Measurements from ENCODE around the gene TMEM145. TPM values are rescaled to one million over a fixed set of nuclear protein-coding genes. Genes with fewer than 3 reads are reported as not detected.

TMEM145 gene
- total and polyA plus RNA-seq, 9 of the 15 experiments (the other 6 are each of a cell fraction or from before 2014, with no cell fraction given) = 0.80 to 5.5 (median 1.9) TPM; not detected in 3

GRCh38 chr19:42290523-42291434 is 22.3 kb upstream of the TMEM145 start (continued):
- no peak for TF ChIP-seq TFE3 (CRISPR knock-in tag; IDR thresholded peaks at IDR 0.05)
- TF ChIP-seq, protein P1, sequence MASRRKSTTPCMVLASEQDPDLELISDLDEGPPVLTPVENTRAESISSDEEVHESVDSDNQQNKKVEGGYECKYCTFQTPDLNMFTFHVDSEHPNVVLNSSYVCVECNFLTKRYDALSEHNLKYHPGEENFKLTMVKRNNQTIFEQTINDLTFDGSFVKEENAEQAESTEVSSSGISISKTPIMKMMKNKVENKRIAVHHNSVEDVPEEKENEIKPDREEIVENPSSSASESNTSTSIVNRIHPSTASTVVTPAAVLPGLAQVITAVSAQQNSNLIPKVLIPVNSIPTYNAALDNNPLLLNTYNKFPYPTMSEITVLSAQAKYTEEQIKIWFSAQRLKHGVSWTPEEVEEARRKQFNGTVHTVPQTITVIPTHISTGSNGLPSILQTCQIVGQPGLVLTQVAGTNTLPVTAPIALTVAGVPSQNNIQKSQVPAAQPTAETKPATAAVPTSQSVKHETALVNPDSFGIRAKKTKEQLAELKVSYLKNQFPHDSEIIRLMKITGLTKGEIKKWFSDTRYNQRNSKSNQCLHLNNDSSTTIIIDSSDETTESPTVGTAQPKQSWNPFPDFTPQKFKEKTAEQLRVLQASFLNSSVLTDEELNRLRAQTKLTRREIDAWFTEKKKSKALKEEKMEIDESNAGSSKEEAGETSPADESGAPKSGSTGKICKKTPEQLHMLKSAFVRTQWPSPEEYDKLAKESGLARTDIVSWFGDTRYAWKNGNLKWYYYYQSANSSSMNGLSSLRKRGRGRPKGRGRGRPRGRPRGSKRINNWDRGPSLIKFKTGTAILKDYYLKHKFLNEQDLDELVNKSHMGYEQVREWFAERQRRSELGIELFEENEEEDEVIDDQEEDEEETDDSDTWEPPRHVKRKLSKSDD (conservative IDR thresholded peaks at IDR 0.05; ENCODE audit: low read length) = no peak
- TF ChIP-seq SRF (CRISPR knock-in tag; IDR thresholded peaks at IDR 0.05) = no peak
- no peak for TF ChIP-seq NCOA6 (IDR thresholded peaks at IDR 0.05)
- no peak for TF ChIP-seq ZNF586 (CRISPR knock-in tag; conservative IDR thresholded peaks at IDR 0.05)
- TF ChIP-seq RAD21 (CRISPR knock-in tag; conservative IDR thresholded peaks at IDR 0.05 in 1 of 2, IDR thresholded peaks at IDR 0.05 in 1 of 2) = peak in 1 of 2 experiments; percentile 36; a peak in 1 of 4 replicates
- TF ChIP-seq ZNF197 (CRISPR knock-in tag; IDR thresholded peaks at IDR 0.05; ENCODE audit: low read depth) = no peak
- TF ChIP-seq TCFL5 (CRISPR knock-in tag; conservative IDR thresholded peaks at IDR 0.05) = no peak
- TF ChIP-seq TAL1 (IDR thresholded peaks at IDR 0.05) = no peak
- peak; percentile 11; the same call in 1 of the 2 replicates for TF ChIP-seq REST (IDR thresholded peaks at IDR 0.05; ENCODE audit: borderline replicate concordance)
- TF ChIP-seq REST (CRISPR knock-in tag; IDR thresholded peaks at IDR 0.05; ENCODE audit: low read depth) = no peak
- no peak for TF ChIP-seq CBX8 (IDR thresholded peaks at IDR 0.05; ENCODE audit: borderline replicate concordance, extremely low read depth, low read depth, low read length, poor library complexity, severe bottlenecking)

All from K562 (cell line).